Suppressor macrophage (primary cell): ENCODE results near the gene PLAA.
"Not testable (repeated sequence)": the region's sequence is repeated elsewhere in the genome, so short reads cannot be mapped to it uniquely, and the experiment has no call there.

Experiments
- DNase-seq, 4 experiments: peaks; one replicate each; pipeline ENCODE4 v3.0.0-alpha.2; 2020 to 2022

The PLAA gene

GRCh38 chr9:26928902-26929495, 18.0 kb downstream of the PLAA start:
- DNase-seq: no peak

- no peak for DNase-seq
Observed at GRCh38 chr9:26925609-26926008, 21.4 kb downstream of the PLAA start.

GRCh38 chr9:26919698-26920097, 27.3 kb downstream of the PLAA start:
- no peak for DNase-seq

- DNase-seq: no peak
Observed at GRCh38 chr9:26913138-26913668, 33.8 kb downstream of the PLAA start.

- no peak for DNase-seq
Observed at GRCh38 chr9:26904671-26905070, 42.4 kb downstream of the PLAA start.

GRCh38 chr9:26904070-26904469, 43.0 kb downstream of the PLAA start:
- DNase-seq: peak in 2 of 4 experiments; percentile 2 to 6

- peak in 1 of 4 experiments; percentile 2 for DNase-seq
Observed at GRCh38 chr9:26893030-26893676, 53.9 kb downstream of the PLAA start.

GRCh38 chr9:26892251-26893029, 54.6 kb downstream of the PLAA start, which contains the start of gene CAAP1:
Gene CAAP1 (minus strand): TSS chr9:26892802. CDS start chr9:26892715, 87 bp downstream.
- DNase-seq: peak; percentile 97 to 98 (median 98)

- DNase-seq: peak in 2 of 4 experiments; percentile 3 to 5
Observed at GRCh38 chr9:26891726-26892125, 55.3 kb downstream of the PLAA start.

GRCh38 chr9:26888271-26888670, 58.8 kb downstream of the PLAA start:
- DNase-seq: no peak

GRCh38 chr9:26882154-26882553, 64.9 kb downstream of the PLAA start:
- no peak for DNase-seq

GRCh38 chr9:26880262-26880661, 66.8 kb downstream of the PLAA start:
- DNase-seq: no peak

GRCh38 chr9:26875155-26875554, 71.9 kb downstream of the PLAA start:
- DNase-seq: not testable (repeated sequence)

GRCh38 chr9:26870292-26870691, 76.8 kb downstream of the PLAA start:
- DNase-seq: no peak

GRCh38 chr9:26863074-26863473, 84.0 kb downstream of the PLAA start:
- peak in 1 of 4 experiments; percentile 11 for DNase-seq

GRCh38 chr9:26856413-26857032, 90.5 kb downstream of the PLAA start:
- DNase-seq: peak; percentile 58 to 82 (median 69)
